Hematopoietic multipotent progenitor cell treated with erythropoietin and hydrocortisone succinate and interleukin-3 and kit ligand, for 8 days (in vitro differentiated cells): ENCODE data around the gene C16orf96.

Source experiments
- DNase-seq: peaks from one replicate; pipeline ENCODE4 v3.0.0-alpha.2; 2015

The C16orf96 gene

GRCh38 chr16:4525634-4526277 is 30.4 kb upstream of the C16orf96 start:
- DNase-seq: no peak

- DNase-seq: no peak
These were observed 26.8 kb upstream of the C16orf96 start for GRCh38 chr16:4529085-4530060.

- no peak for DNase-seq
These were observed 24.3 kb upstream of the C16orf96 start for GRCh38 chr16:4531811-4532210.

GRCh38 chr16:4532238-4532637 is 23.9 kb upstream of the C16orf96 start:
- no peak for DNase-seq

- DNase-seq: no peak
These were observed 22.6 kb upstream of the C16orf96 start for GRCh38 chr16:4533490-4533889.

GRCh38 chr16:4534151-4534790 is 21.9 kb upstream of the C16orf96 start:
- DNase-seq: no peak

- no peak for DNase-seq
These were observed 20.5 kb upstream of the C16orf96 start for GRCh38 chr16:4535627-4536108.

- DNase-seq: no peak
These were observed 19.6 kb upstream of the C16orf96 start for GRCh38 chr16:4536391-4537106.

GRCh38 chr16:4537376-4538343 is 18.5 kb upstream of the C16orf96 start:
- no peak for DNase-seq

- peak; percentile 92 for DNase-seq
These were observed 17.5 kb upstream of the C16orf96 start, which contains the start of gene CDIP1 for GRCh38 chr16:4538350-4539235. Gene CDIP1, minus strand, starts transcription at chr16:4538773. Its CDS starts 24,643 bp downstream, at chr16:4514130.

GRCh38 chr16:4539716-4540284 is 16.3 kb upstream of the C16orf96 start:
- no peak for DNase-seq

GRCh38 chr16:4544473-4544872 is 11.7 kb upstream of the C16orf96 start:
- DNase-seq: no peak

- no peak for DNase-seq
These were observed 8.0 kb upstream of the C16orf96 start for GRCh38 chr16:4548124-4548523.

- DNase-seq: no peak
These were observed 5.5 kb upstream of the C16orf96 start for GRCh38 chr16:4550591-4550990.

GRCh38 chr16:4552541-4552940 is 3.6 kb upstream of the C16orf96 start:
- DNase-seq: no peak

GRCh38 chr16:4556580-4556979 is 440 bp downstream of the C16orf96 start:
- no peak for DNase-seq

- no peak for DNase-seq
These were observed 1.8 kb downstream of the C16orf96 start for GRCh38 chr16:4557973-4558372.

GRCh38 chr16:4561596-4561995 is 5.5 kb downstream of the C16orf96 start:
- no peak for DNase-seq

- no peak for DNase-seq
These were observed 8.6 kb downstream of the C16orf96 start for GRCh38 chr16:4564661-4565267.

- DNase-seq: no peak
These were observed 10.0 kb downstream of the C16orf96 start for GRCh38 chr16:4566144-4566543.
